ENCODE data around the gene MCRS1.
A peak's percentile ranks its signal among the peaks of the same experiment; 100 is the strongest.

Gene MCRS1

GRCh38 chr12:49556391-49557186 lies 11.4 kb downstream of the MCRS1 start:
- Mint-ChIP-seq H3K27ac (no peak overlapping the region), H3K4me1 (ENCODE audit: low read depth) (peaks cover 7% of the 10 kb centered on the region), H3K9me3 (no peaks in the 10 kb centered on the region), H3K36me3 (ENCODE audit: low read depth) (peaks cover 24% of the 10 kb centered on the region), H3K4me3 (no peak overlapping the region), H3K27me3 (ENCODE audit: low read depth) (no peaks in the 10 kb centered on the region)
- DNase-seq (ENCODE audit: low spot score): no peak

GRCh38 chr12:49555631-49556390 lies 12.1 kb downstream of the MCRS1 start:
- H3K27me3 Mint-ChIP-seq (ENCODE audit: low read depth): no peaks in the 10 kb centered on the region
- H3K4me3 Mint-ChIP-seq: no peak overlapping the region
- H3K9me3 Mint-ChIP-seq: no peaks in the 10 kb centered on the region
- DNase-seq (ENCODE audit: low spot score): no peak
- H3K36me3 Mint-ChIP-seq (ENCODE audit: low read depth): peaks cover 24% of the 10 kb centered on the region
- H3K27ac Mint-ChIP-seq: no peak overlapping the region
- peaks cover 7% of the 10 kb centered on the region for H3K4me1 Mint-ChIP-seq (ENCODE audit: low read depth)

GRCh38 chr12:49554266-49554665 lies 13.7 kb downstream of the MCRS1 start:
- DNase-seq (ENCODE audit: low spot score): no peak
- Mint-ChIP-seq H3K27ac (no peak overlapping the region), H3K4me1 (ENCODE audit: low read depth) (peaks cover 7% of the 10 kb centered on the region), H3K27me3 (ENCODE audit: low read depth) (no peaks in the 10 kb centered on the region), H3K9me3 (no peaks in the 10 kb centered on the region), H3K4me3 (no peak overlapping the region), H3K36me3 (ENCODE audit: low read depth) (peaks cover 15% of the 10 kb centered on the region)

GRCh38 chr12:49553512-49554088 lies 14.3 kb downstream of the MCRS1 start:
- Mint-ChIP-seq H3K27ac (no peak overlapping the region), H3K36me3 (ENCODE audit: low read depth) (peaks cover 10% of the 10 kb centered on the region), H3K4me1 (ENCODE audit: low read depth) (peaks cover 7% of the 10 kb centered on the region), H3K4me3 (no peak overlapping the region), H3K27me3 (ENCODE audit: low read depth) (peaks cover 3% of the 10 kb centered on the region), H3K9me3 (no peaks in the 10 kb centered on the region)
- no peak for DNase-seq (ENCODE audit: low spot score)

GRCh38 chr12:49552899-49553298 lies 15.0 kb downstream of the MCRS1 start:
- no peaks in the 10 kb centered on the region for H3K9me3 Mint-ChIP-seq
- H3K27me3 Mint-ChIP-seq (ENCODE audit: low read depth): peaks cover 9% of the 10 kb centered on the region
- H3K4me3 Mint-ChIP-seq: no peak overlapping the region
- peaks cover 5% of the 10 kb centered on the region for H3K36me3 Mint-ChIP-seq (ENCODE audit: low read depth)
- peaks cover 9% of the 10 kb centered on the region for H3K4me1 Mint-ChIP-seq (ENCODE audit: low read depth)
- no peak overlapping the region for H3K27ac Mint-ChIP-seq
- DNase-seq (ENCODE audit: low spot score): no peak

GRCh38 chr12:49552425-49552824 lies 15.5 kb downstream of the MCRS1 start:
- Mint-ChIP-seq H3K27me3 (ENCODE audit: low read depth) (peaks cover 12% of the 10 kb centered on the region), H3K27ac (no peak overlapping the region), H3K36me3 (ENCODE audit: low read depth) (peaks cover 5% of the 10 kb centered on the region), H3K4me1 (ENCODE audit: low read depth) (peaks cover 9% of the 10 kb centered on the region), H3K4me3 (no peak overlapping the region), H3K9me3 (no peaks in the 10 kb centered on the region)
- DNase-seq (ENCODE audit: low spot score): no peak

GRCh38 chr12:49552014-49552413 lies 15.9 kb downstream of the MCRS1 start:
- no peak for DNase-seq (ENCODE audit: low spot score)
- Mint-ChIP-seq H3K4me3 (no peak overlapping the region), H3K27ac (no peak overlapping the region), H3K27me3 (ENCODE audit: low read depth) (peaks cover 14% of the 10 kb centered on the region), H3K4me1 (ENCODE audit: low read depth) (peaks cover 9% of the 10 kb centered on the region), H3K36me3 (ENCODE audit: low read depth) (peaks cover 5% of the 10 kb centered on the region), H3K9me3 (no peaks in the 10 kb centered on the region)

- peaks cover 7% of the 10 kb centered on the region for H3K4me1 Mint-ChIP-seq (ENCODE audit: low read depth)
- no peaks in the 10 kb centered on the region for H3K9me3 Mint-ChIP-seq
- H3K27me3 Mint-ChIP-seq (ENCODE audit: low read depth): peaks cover 14% of the 10 kb centered on the region
- H3K27ac Mint-ChIP-seq: no peak overlapping the region
- H3K4me3 Mint-ChIP-seq: no peak overlapping the region
- no peaks in the 10 kb centered on the region for H3K36me3 Mint-ChIP-seq (ENCODE audit: low read depth)
- DNase-seq (ENCODE audit: low spot score): no peak
Measured at GRCh38 chr12:49550693-49551252, 17.2 kb downstream of the MCRS1 start.

- H3K4me3 Mint-ChIP-seq: no peak overlapping the region
- peaks cover 7% of the 10 kb centered on the region for H3K4me1 Mint-ChIP-seq (ENCODE audit: low read depth)
- DNase-seq (ENCODE audit: low spot score): no peak
- no peak overlapping the region for H3K27ac Mint-ChIP-seq
- H3K9me3 Mint-ChIP-seq: no peaks in the 10 kb centered on the region
- no peaks in the 10 kb centered on the region for H3K36me3 Mint-ChIP-seq (ENCODE audit: low read depth)
- peaks cover 16% of the 10 kb centered on the region for H3K27me3 Mint-ChIP-seq (ENCODE audit: low read depth)
Measured at GRCh38 chr12:49549735-49550692, 17.9 kb downstream of the MCRS1 start.

- Mint-ChIP-seq H3K27ac (peak overlapping the region; percentile 42), H3K4me1 (ENCODE audit: low read depth) (peaks cover 11% of the 10 kb centered on the region), H3K27me3 (ENCODE audit: low read depth) (peaks cover 23% of the 10 kb centered on the region), H3K9me3 (no peaks in the 10 kb centered on the region), H3K4me3 (peak overlapping the region; percentile 56), H3K36me3 (ENCODE audit: low read depth) (no peaks in the 10 kb centered on the region)
- DNase-seq (ENCODE audit: low spot score): no peak
Measured at GRCh38 chr12:49548822-49549648, 18.9 kb downstream of the MCRS1 start.

GRCh38 chr12:49548481-49548821 lies 19.5 kb downstream of the MCRS1 start:
- peaks cover 8% of the 10 kb centered on the region for H3K4me1 Mint-ChIP-seq (ENCODE audit: low read depth)
- peak overlapping the region; percentile 56 for H3K4me3 Mint-ChIP-seq
- DNase-seq (ENCODE audit: low spot score): no peak
- no peak overlapping the region for H3K27ac Mint-ChIP-seq
- H3K27me3 Mint-ChIP-seq (ENCODE audit: low read depth): peaks cover 26% of the 10 kb centered on the region
- H3K36me3 Mint-ChIP-seq (ENCODE audit: low read depth): no peaks in the 10 kb centered on the region
- H3K9me3 Mint-ChIP-seq: no peaks in the 10 kb centered on the region

GRCh38 chr12:49547090-49547690 lies 20.8 kb downstream of the MCRS1 start:
- Mint-ChIP-seq H3K36me3 (ENCODE audit: low read depth) (no peaks in the 10 kb centered on the region), H3K27ac (no peak overlapping the region), H3K4me1 (ENCODE audit: low read depth) (peaks cover 10% of the 10 kb centered on the region), H3K27me3 (ENCODE audit: low read depth) (peaks cover 30% of the 10 kb centered on the region), H3K9me3 (no peaks in the 10 kb centered on the region), H3K4me3 (no peak overlapping the region)
- no peak for DNase-seq (ENCODE audit: low spot score)

All from T-helper 2 cell treated with Interferon-gamma antibody and Interleukin-4, amounts not matched to agents 5 μg/mL and 100 μg/mL, for 36 hours (primary cell).